Neural progenitor cell (in vitro differentiated cells): ENCODE results near the gene FLNA. TPM values are rescaled to one million over a fixed set of nuclear protein-coding genes. Genes with fewer than 3 reads are reported as not detected.

Experiments
- DNase-seq: peaks from one replicate; pipeline ENCODE4 v3.0.0-alpha.2; 2016; ENCODE audit warnings: low spot score
- H2AFZ ChIP-seq: fragments of 200-600 bp; sonication (generic); replicated peaks from 2 replicates; pipeline ENCODE4 v1.6.1; 2016; ENCODE audit warnings: antibody characterized with exemption
- H3F3A ChIP-seq: fragments of 200-600 bp; sonication (generic); 2 replicates; pipeline ENCODE4 v1.6.1; 2016; ENCODE audit warnings: antibody characterized with exemption, low read depth
- H3K27ac ChIP-seq: fragments of 200-600 bp; sonication (generic); 2 replicates; pipeline ENCODE4 v1.5.1; 2016; ENCODE audit warnings: mild to moderate bottlenecking
- H3K27me3 ChIP-seq: fragments of 200-600 bp; sonication (generic); 2 replicates; pipeline ENCODE4 v1.6.1; 2016; ENCODE audit warnings: mild to moderate bottlenecking, moderate library complexity
- H3K36me3 ChIP-seq: fragments of 200-600 bp; sonication (generic); 2 replicates; pipeline ENCODE4 v1.5.1; 2016
- H3K4me1 ChIP-seq: fragments of 200-600 bp; sonication (generic); 2 replicates; pipeline ENCODE4 v1.6.1; 2016; ENCODE audit warnings: mixed run types
- H3K4me2 ChIP-seq: fragments of 200-600 bp; sonication (generic); 2 replicates; pipeline ENCODE4 v1.6.1; 2016
- H3K4me3 ChIP-seq: fragments of 200-600 bp; sonication (generic); 2 replicates; pipeline ENCODE4 v1.5.1; 2016
- H3K79me2 ChIP-seq: fragments of 200-600 bp; sonication (generic); 2 replicates; pipeline ENCODE4 v1.6.1; 2016; ENCODE audit warnings: low read depth
- H3K9ac ChIP-seq: fragments of 200-600 bp; sonication (generic); 2 replicates; pipeline ENCODE4 v1.6.1; 2016
- H3K9me3 ChIP-seq: fragments of 200-600 bp; sonication (generic); 2 replicates; pipeline ENCODE4 v1.5.1; 2016; ENCODE audit warnings: low read depth
- H4K20me1 ChIP-seq: fragments of 200-600 bp; sonication (generic); 2 replicates; pipeline ENCODE4 v1.6.1; 2016; ENCODE audit warnings: low read depth
- H3K27ac Mint-ChIP-seq: 3 replicates; pipeline ENCODE4 v1.8.0; 2021; ENCODE audit warnings: mixed read lengths
- H3K27me3 Mint-ChIP-seq: 2 replicates; pipeline ENCODE4 v1.8.0; 2022; ENCODE audit warnings: low read depth, mild to moderate bottlenecking, inconsistent platforms, moderate library complexity, mixed read lengths; ENCODE audit not compliant: insufficient read depth
- H3K36me3 Mint-ChIP-seq: 3 replicates; pipeline ENCODE4 v1.8.0; 2021; ENCODE audit warnings: mixed read lengths
- H3K4me1 Mint-ChIP-seq: 3 replicates; pipeline ENCODE4 v1.8.0; 2021; ENCODE audit warnings: mixed read lengths
- H3K4me3 Mint-ChIP-seq: 3 replicates; pipeline ENCODE4 v1.8.0; 2021; ENCODE audit warnings: mild to moderate bottlenecking, moderate library complexity, mixed read lengths
- H3K9me3 Mint-ChIP-seq: 3 replicates; pipeline ENCODE4 v1.8.0; 2020; ENCODE audit warnings: mixed read lengths
- CTCF ChIP-seq: fragments of 200-600 bp; sonication (generic); IDR thresholded peaks from 2 replicates; pipeline ENCODE4 v1.5.1; 2017; ENCODE audit warnings: antibody characterized with exemption, mild to moderate bottlenecking
- EZH2 ChIP-seq: fragments of 200-600 bp; sonication (generic); IDR thresholded peaks from 2 replicates; pipeline ENCODE4 v1.6.1; 2017; ENCODE audit warnings: antibody characterized with exemption, mild to moderate bottlenecking, moderate library complexity
- EZH2phosphoT487 ChIP-seq: fragments of 200-600 bp; sonication (generic); IDR thresholded peaks from 2 replicates; pipeline ENCODE4 v1.6.1; 2017; ENCODE audit warnings: antibody characterized with exemption
- total RNA-seq: library from RNA; depleted of rRNA; stranded (reverse); fragments of >200 nt; gene quantifications from 2 replicates; pipeline ENCODE4 v1.2.3, GENCODE V29; 2015; ENCODE audit warnings: low replicate concordance

FLNA gene
- total RNA-seq, 1 donor from 2014 or later = 189 TPM

- H4K20me1 ChIP-seq = no peaks in the 10 kb centered on the region
- DNase-seq = no peak
- H3K4me1 Mint-ChIP-seq = peaks cover 3% of the 10 kb centered on the region
- TF ChIP-seq CTCF = no peak
- no peak for TF ChIP-seq EZH2
- TF ChIP-seq EZH2phosphoT487 = no peak
- H3K9me3 ChIP-seq = no peaks in the 10 kb centered on the region
- no peaks in the 10 kb centered on the region for H3F3A ChIP-seq
- no peaks in the 10 kb centered on the region for H3K36me3 ChIP-seq
- no peak overlapping the region for H3K4me3 ChIP-seq
- H3K27me3 Mint-ChIP-seq = peaks cover 15% of the 10 kb centered on the region
- no peak overlapping the region for H3K9ac ChIP-seq
- H3K27ac ChIP-seq = no peak overlapping the region
- H3K4me1 ChIP-seq = no peaks in the 10 kb centered on the region
- H3K27me3 ChIP-seq = no peaks in the 10 kb centered on the region
- no peaks in the 10 kb centered on the region for H3K79me2 ChIP-seq
- no peak overlapping the region for H3K4me3 Mint-ChIP-seq
- H3K9me3 Mint-ChIP-seq = peaks cover 26% of the 10 kb centered on the region
- no peak overlapping the region for H3K27ac Mint-ChIP-seq
- H3K36me3 Mint-ChIP-seq = peaks cover 4% of the 10 kb centered on the region
- H2AFZ ChIP-seq = no peak overlapping the region
- no peak overlapping the region for H3K4me2 ChIP-seq
Measured at GRCh38 chrX:154419688-154420401, 45.4 kb upstream of the FLNA start.

GRCh38 chrX:154419189-154419588, 44.8 kb upstream of the FLNA start:
- no peak for DNase-seq
- no peak overlapping the region for H2AFZ ChIP-seq
- Mint-ChIP-seq H3K36me3 (peaks cover 4% of the 10 kb centered on the region), H3K27ac (no peak overlapping the region), H3K27me3 (peaks cover 15% of the 10 kb centered on the region), H3K9me3 (peaks cover 23% of the 10 kb centered on the region), H3K4me1 (no peaks in the 10 kb centered on the region), H3K4me3 (no peak overlapping the region)
- H4K20me1 ChIP-seq = no peaks in the 10 kb centered on the region
- H3K27me3 ChIP-seq = no peaks in the 10 kb centered on the region
- no peaks in the 10 kb centered on the region for H3K9me3 ChIP-seq
- no peak overlapping the region for H3K4me2 ChIP-seq
- H3K79me2 ChIP-seq = no peaks in the 10 kb centered on the region
- no peaks in the 10 kb centered on the region for H3K36me3 ChIP-seq
- no peak for TF ChIP-seq EZH2
- TF ChIP-seq CTCF = no peak
- no peak overlapping the region for H3K27ac ChIP-seq
- H3K9ac ChIP-seq = no peak overlapping the region
- H3F3A ChIP-seq = no peaks in the 10 kb centered on the region
- no peaks in the 10 kb centered on the region for H3K4me1 ChIP-seq
- H3K4me3 ChIP-seq = no peak overlapping the region

- Histone ChIP-seq H3K36me3 (no peaks in the 10 kb centered on the region), H3K9ac (no peak overlapping the region), H3K79me2 (peaks cover 3% of the 10 kb centered on the region), H3K4me2 (no peak overlapping the region), H3F3A (no peaks in the 10 kb centered on the region), H3K27me3 (no peaks in the 10 kb centered on the region), H3K27ac (no peak overlapping the region), H2AFZ (no peak overlapping the region), H4K20me1 (no peaks in the 10 kb centered on the region), H3K4me3 (no peak overlapping the region), H3K4me1 (no peaks in the 10 kb centered on the region), H3K9me3 (no peaks in the 10 kb centered on the region)
- Mint-ChIP-seq H3K4me3 (no peak overlapping the region), H3K36me3 (peaks cover 7% of the 10 kb centered on the region), H3K4me1 (no peaks in the 10 kb centered on the region), H3K9me3 (peaks cover 26% of the 10 kb centered on the region), H3K27me3 (peaks cover 15% of the 10 kb centered on the region), H3K27ac (no peak overlapping the region)
- DNase-seq = no peak
- TF ChIP-seq EZH2phosphoT487 (no peak), EZH2 (no peak), CTCF (no peak)
Measured at GRCh38 chrX:154417157-154417556, 42.7 kb upstream of the FLNA start.
